IMR-90 (cell line): Measurements from ENCODE around the gene CCL5.

Source experiments
- CEBPB ChIP-seq: IDR thresholded peaks from 2 replicates; pipeline ENCODE4 v1.6.1; 2012; ENCODE audit warnings: low read depth, low read length, improper control_type of control experiment
- CHD1 ChIP-seq: IDR thresholded peaks from 2 replicates; pipeline ENCODE4 v1.6.1; 2012; ENCODE audit warnings: low read depth, low read length, improper control_type of control experiment
- ELK1 ChIP-seq: fragments of 150-350 bp; IDR thresholded peaks from 2 replicates; pipeline ENCODE4 v1.6.1; 2016; ENCODE audit warnings: low read depth, mild to moderate bottlenecking, low read length, moderate library complexity, borderline replicate concordance
- FOS ChIP-seq: fragments of 150-350 bp; IDR thresholded peaks from 2 replicates; pipeline ENCODE4 v1.6.1; 2016; ENCODE audit warnings: low read depth, low read length
- RCOR1 ChIP-seq: IDR thresholded peaks from 2 replicates; pipeline ENCODE4 v1.6.1; 2012; ENCODE audit warnings: mild to moderate bottlenecking, low read length, improper control_type of control experiment; ENCODE audit not compliant: insufficient replicate concordance
- SMC3 ChIP-seq: fragments of 150-350 bp; IDR thresholded peaks from 2 replicates; pipeline ENCODE4 v1.6.1; 2016; ENCODE audit warnings: low read depth, mild to moderate bottlenecking, antibody characterized with exemption, low read length, moderate library complexity
- TF ChIP-seq, protein P1 (sequence below): conservative IDR thresholded peaks from 2 replicates; pipeline ENCODE4 v1.5.1; 2012; ENCODE audit warnings: mild to moderate bottlenecking, low read depth, low read length, improper control_type of control experiment
- TF ChIP-seq, protein P2 (sequence below): fragments of 150-350 bp; IDR thresholded peaks from 2 replicates; pipeline ENCODE4 v1.6.1; 2017; ENCODE audit warnings: mild to moderate bottlenecking, antibody characterized with exemption, low read length, low read depth

- TF ChIP-seq, protein P1, sequence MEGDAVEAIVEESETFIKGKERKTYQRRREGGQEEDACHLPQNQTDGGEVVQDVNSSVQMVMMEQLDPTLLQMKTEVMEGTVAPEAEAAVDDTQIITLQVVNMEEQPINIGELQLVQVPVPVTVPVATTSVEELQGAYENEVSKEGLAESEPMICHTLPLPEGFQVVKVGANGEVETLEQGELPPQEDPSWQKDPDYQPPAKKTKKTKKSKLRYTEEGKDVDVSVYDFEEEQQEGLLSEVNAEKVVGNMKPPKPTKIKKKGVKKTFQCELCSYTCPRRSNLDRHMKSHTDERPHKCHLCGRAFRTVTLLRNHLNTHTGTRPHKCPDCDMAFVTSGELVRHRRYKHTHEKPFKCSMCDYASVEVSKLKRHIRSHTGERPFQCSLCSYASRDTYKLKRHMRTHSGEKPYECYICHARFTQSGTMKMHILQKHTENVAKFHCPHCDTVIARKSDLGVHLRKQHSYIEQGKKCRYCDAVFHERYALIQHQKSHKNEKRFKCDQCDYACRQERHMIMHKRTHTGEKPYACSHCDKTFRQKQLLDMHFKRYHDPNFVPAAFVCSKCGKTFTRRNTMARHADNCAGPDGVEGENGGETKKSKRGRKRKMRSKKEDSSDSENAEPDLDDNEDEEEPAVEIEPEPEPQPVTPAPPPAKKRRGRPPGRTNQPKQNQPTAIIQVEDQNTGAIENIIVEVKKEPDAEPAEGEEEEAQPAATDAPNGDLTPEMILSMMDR: no peak
- TF ChIP-seq, protein P2, sequence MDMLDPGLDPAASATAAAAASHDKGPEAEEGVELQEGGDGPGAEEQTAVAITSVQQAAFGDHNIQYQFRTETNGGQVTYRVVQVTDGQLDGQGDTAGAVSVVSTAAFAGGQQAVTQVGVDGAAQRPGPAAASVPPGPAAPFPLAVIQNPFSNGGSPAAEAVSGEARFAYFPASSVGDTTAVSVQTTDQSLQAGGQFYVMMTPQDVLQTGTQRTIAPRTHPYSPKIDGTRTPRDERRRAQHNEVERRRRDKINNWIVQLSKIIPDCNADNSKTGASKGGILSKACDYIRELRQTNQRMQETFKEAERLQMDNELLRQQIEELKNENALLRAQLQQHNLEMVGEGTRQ: no peak
- TF ChIP-seq FOS (no peak), CEBPB (no peak), ELK1 (no peak), SMC3 (no peak), CHD1 (no peak), RCOR1 (no peak)
Measured at GRCh38 chr17:35875072-35875799, 4.9 kb downstream of the CCL5 start.
